Mesendoderm (in vitro differentiated cells): ENCODE measurements around the gene SLC7A8.

Experiments used
- DNase-seq: peaks from one replicate; pipeline ENCODE4 v3.0.0; 2013
- H2AK5ac ChIP-seq: 2 replicates; pipeline ENCODE4 v1.6.1; 2013; ENCODE audit warnings: low read length, inconsistent platforms
- H2BK120ac ChIP-seq: 2 replicates; pipeline ENCODE4 v1.6.1; 2013; ENCODE audit warnings: low read depth, mild to moderate bottlenecking, low read length, moderate library complexity, mixed read lengths
- H2BK15ac ChIP-seq: replicated peaks from 2 replicates; pipeline ENCODE4 v1.6.1; 2013; ENCODE audit warnings: low read depth, mild to moderate bottlenecking, moderate library complexity
- H2BK5ac ChIP-seq: 2 replicates; pipeline ENCODE4 v1.6.1; 2013; ENCODE audit warnings: low read length, inconsistent platforms
- H3K18ac ChIP-seq: 2 replicates; pipeline ENCODE4 v1.6.1; 2013; ENCODE audit warnings: mild to moderate bottlenecking, low read length, mixed read lengths
- H3K23ac ChIP-seq: one replicate; pipeline ENCODE4 v1.6.1; 2013; ENCODE audit warnings: low read length
- H3K27ac ChIP-seq: 2 replicates; pipeline ENCODE4 v1.5.1; 2013; ENCODE audit warnings: low read depth, mild to moderate bottlenecking, inconsistent platforms, low read length, moderate library complexity
- H3K27me3 ChIP-seq: 2 replicates; pipeline ENCODE4 v1.6.1; 2013; ENCODE audit warnings: low read length, control low read depth, mild to moderate bottlenecking, inconsistent platforms; ENCODE audit not compliant: insufficient read depth, poor library complexity
- H3K36me3 ChIP-seq: 2 replicates; pipeline ENCODE4 v1.6.1; 2013; ENCODE audit warnings: low read length, inconsistent platforms; ENCODE audit not compliant: control insufficient read depth, insufficient read depth
- H3K4ac ChIP-seq: one replicate; pipeline ENCODE4 v1.6.1; 2013; ENCODE audit warnings: low read depth, mild to moderate bottlenecking, low read length, moderate library complexity
- H3K4me1 ChIP-seq: 2 replicates; pipeline ENCODE4 v1.6.1; 2013; ENCODE audit warnings: low read depth, low read length, inconsistent platforms; ENCODE audit not compliant: control insufficient read depth
- H3K4me2 ChIP-seq: 2 replicates; pipeline ENCODE4 v1.6.1; 2013; ENCODE audit warnings: low read length
- H3K4me3 ChIP-seq: 2 replicates; pipeline ENCODE4 v1.5.1; 2013; ENCODE audit warnings: mild to moderate bottlenecking, low read length
- H3K56ac ChIP-seq: one replicate; pipeline ENCODE4 v1.6.1; 2013; ENCODE audit warnings: low read length
- H3K79me1 ChIP-seq: 2 replicates; pipeline ENCODE4 v1.6.1; 2013; ENCODE audit warnings: low read length, inconsistent platforms
- H3K79me2 ChIP-seq: 2 replicates; pipeline ENCODE4 v1.6.1; 2013; ENCODE audit warnings: mild to moderate bottlenecking, low read length; ENCODE audit not compliant: control insufficient read depth, insufficient read depth
- H3K9ac ChIP-seq: 2 replicates; pipeline ENCODE4 v1.6.1; 2013; ENCODE audit warnings: low read length, inconsistent platforms
- H4K5ac ChIP-seq: one replicate; pipeline ENCODE4 v1.6.1; 2013; ENCODE audit warnings: low read length
- H4K8ac ChIP-seq: one replicate; pipeline ENCODE4 v1.6.1; 2013; ENCODE audit warnings: low read depth, mild to moderate bottlenecking, control low read depth, low read length, moderate library complexity
- WGBS: extraction: QIAGEN DNeasy Blood & Tissue Kit; methylation state at CpG from one replicate; pipeline ENCODE4 v1.1.7; 2013; ENCODE audit warnings: low lambda C conversion rate, missing lambda C conversion rate; ENCODE audit not compliant: insufficient coverage; ENCODE audit errors: extremely low coverage; 5-methylcytosine and 5-hydroxymethylcytosine counted together

SLC7A8 gene

GRCh38 chr14:23136566-23137133 is 46.8 kb downstream of the SLC7A8 start:
- no peak overlapping the region for H4K8ac ChIP-seq
- no peak for DNase-seq
- no peaks in the 10 kb centered on the region for H3K4me1 ChIP-seq
- H3K18ac ChIP-seq = no peak overlapping the region
- no peak overlapping the region for H3K56ac ChIP-seq
- no peak overlapping the region for H2BK5ac ChIP-seq
- no peak overlapping the region for H3K4ac ChIP-seq
- no peak overlapping the region for H2BK15ac ChIP-seq
- H3K27ac ChIP-seq = no peak overlapping the region
- no peak overlapping the region for H3K4me3 ChIP-seq
- H3K4me2 ChIP-seq = no peak overlapping the region
- H3K9ac ChIP-seq = no peak overlapping the region
- no peak overlapping the region for H3K23ac ChIP-seq
- H2BK120ac ChIP-seq = no peak overlapping the region
- H3K36me3 ChIP-seq = peaks cover 2% of the 10 kb centered on the region
- H3K79me1 ChIP-seq = no peaks in the 10 kb centered on the region
- no peaks in the 10 kb centered on the region for H3K79me2 ChIP-seq
- no peak overlapping the region for H4K5ac ChIP-seq
- no CpG with 5 or more reads among the region's 16 CpGs for WGBS
- no peak overlapping the region for H2AK5ac ChIP-seq
- no peaks in the 10 kb centered on the region for H3K27me3 ChIP-seq

GRCh38 chr14:23132970-23133369 is 50.5 kb downstream of the SLC7A8 start:
- no peak overlapping the region for H2BK5ac ChIP-seq
- no peak overlapping the region for H2BK15ac ChIP-seq
- H3K18ac ChIP-seq = no peak overlapping the region
- no peak overlapping the region for H4K8ac ChIP-seq
- no peaks in the 10 kb centered on the region for H3K27me3 ChIP-seq
- no peak overlapping the region for H4K5ac ChIP-seq
- no peaks in the 10 kb centered on the region for H3K79me1 ChIP-seq
- no peak overlapping the region for H3K23ac ChIP-seq
- H3K4me1 ChIP-seq = no peaks in the 10 kb centered on the region
- no peak overlapping the region for H3K27ac ChIP-seq
- no peak overlapping the region for H3K4me3 ChIP-seq
- no peak for DNase-seq
- no peak overlapping the region for H3K4me2 ChIP-seq
- no peaks in the 10 kb centered on the region for H3K79me2 ChIP-seq
- H2AK5ac ChIP-seq = no peak overlapping the region
- no peak overlapping the region for H3K4ac ChIP-seq
- no peak overlapping the region for H2BK120ac ChIP-seq
- no peak overlapping the region for H3K56ac ChIP-seq
- WGBS = no CpG with 5 or more reads among the region's 8 CpGs
- peaks cover 5% of the 10 kb centered on the region for H3K36me3 ChIP-seq
- no peak overlapping the region for H3K9ac ChIP-seq

GRCh38 chr14:23131482-23131881 is 52.0 kb downstream of the SLC7A8 start:
- Histone ChIP-seq H3K79me2 (no peaks in the 10 kb centered on the region), H3K56ac (no peak overlapping the region), H3K4me1 (no peaks in the 10 kb centered on the region), H3K36me3 (peaks cover 5% of the 10 kb centered on the region), H3K4ac (no peak overlapping the region), H4K5ac (no peak overlapping the region), H3K4me2 (no peak overlapping the region), H4K8ac (no peak overlapping the region), H2AK5ac (no peak overlapping the region), H3K27ac (no peak overlapping the region), H3K9ac (no peak overlapping the region), H3K18ac (no peak overlapping the region), H3K27me3 (no peaks in the 10 kb centered on the region), H2BK5ac (no peak overlapping the region), H2BK120ac (no peak overlapping the region), H3K23ac (no peak overlapping the region), H2BK15ac (no peak overlapping the region), H3K4me3 (no peak overlapping the region), H3K79me1 (no peaks in the 10 kb centered on the region)
- WGBS = no CpG with 5 or more reads among the region's 5 CpGs
- DNase-seq = no peak

GRCh38 chr14:23130871-23131270 is 52.6 kb downstream of the SLC7A8 start:
- Histone ChIP-seq H3K27me3 (no peaks in the 10 kb centered on the region), H2BK5ac (no peak overlapping the region), H3K9ac (no peak overlapping the region), H2AK5ac (no peak overlapping the region), H4K5ac (no peak overlapping the region), H2BK120ac (no peak overlapping the region), H3K79me2 (no peaks in the 10 kb centered on the region), H3K18ac (no peak overlapping the region), H3K4me2 (no peak overlapping the region), H2BK15ac (no peak overlapping the region), H3K4me3 (no peak overlapping the region), H3K79me1 (no peaks in the 10 kb centered on the region), H3K36me3 (peaks cover 4% of the 10 kb centered on the region), H3K56ac (no peak overlapping the region), H3K4ac (no peak overlapping the region), H4K8ac (no peak overlapping the region), H3K4me1 (no peaks in the 10 kb centered on the region), H3K27ac (no peak overlapping the region), H3K23ac (no peak overlapping the region)
- DNase-seq = no peak
- no CpG with 5 or more reads among the region's 3 CpGs for WGBS

- no peak overlapping the region for H3K56ac ChIP-seq
- H3K9ac ChIP-seq = no peak overlapping the region
- no peak overlapping the region for H2AK5ac ChIP-seq
- no peak overlapping the region for H3K23ac ChIP-seq
- WGBS = no CpG with 5 or more reads among the region's 7 CpGs
- no peaks in the 10 kb centered on the region for H3K79me2 ChIP-seq
- no peak overlapping the region for H3K4ac ChIP-seq
- H4K5ac ChIP-seq = no peak overlapping the region
- H3K4me2 ChIP-seq = no peak overlapping the region
- H3K27me3 ChIP-seq = no peaks in the 10 kb centered on the region
- no peak overlapping the region for H3K18ac ChIP-seq
- H4K8ac ChIP-seq = no peak overlapping the region
- no peak overlapping the region for H3K4me3 ChIP-seq
- no peak overlapping the region for H2BK120ac ChIP-seq
- no peak overlapping the region for H2BK15ac ChIP-seq
- H3K79me1 ChIP-seq = no peaks in the 10 kb centered on the region
- H3K4me1 ChIP-seq = no peaks in the 10 kb centered on the region
- DNase-seq = no peak
- no peak overlapping the region for H3K27ac ChIP-seq
- H2BK5ac ChIP-seq = no peak overlapping the region
- H3K36me3 ChIP-seq = peaks cover 4% of the 10 kb centered on the region
Observed at GRCh38 chr14:23129759-23130316, 53.6 kb downstream of the SLC7A8 start.
